Gastroesophageal sphincter (tissue), 4 donors: ENCODE data around the gene GJA3. TPM values are rescaled to one million over a fixed set of nuclear protein-coding genes. Genes with fewer than 3 reads are reported as not detected.

ENCODE experiments used
- ATAC-seq: fragments of 150-250 bp; one replicate; pipeline ENCODE4 v1.9.1; 2016; ENCODE audit warnings: mild to moderate bottlenecking, moderate library complexity
- H3K27ac ChIP-seq, 4 donors: fragments of 200-600 bp; sonication (generic) in 3 of 4; 1 replicate in 3 of 4; 2 replicates in 1 of 4; pipeline ENCODE4 v1.5.1; 2016 to 2019
- H3K27me3 ChIP-seq: fragments of 200-600 bp; sonication (generic); one replicate; pipeline ENCODE4 v1.5.1; 2019
- H3K36me3 ChIP-seq, 2 donors: fragments of 200-600 bp; sonication (generic); one replicate each; pipeline ENCODE4 v1.5.1; 2019; ENCODE audit warnings: control low read depth in 1 of 2
- H3K4me1 ChIP-seq, 3 donors: fragments of 200-600 bp; sonication (generic); 1 replicate in 2 of 3; 2 replicates in 1 of 3; pipeline ENCODE4 v1.5.1; 2016 to 2019; ENCODE audit warnings: control low read depth in 2 of 3
- H3K4me3 ChIP-seq, 2 donors: fragments of 200-600 bp; sonication (generic); one replicate each; pipeline ENCODE4 v1.5.1; 2019; ENCODE audit warnings: mild to moderate bottlenecking in 1 of 2, moderate library complexity in 1 of 2
- H3K9me3 ChIP-seq, 3 donors: fragments of 200-600 bp; sonication (generic); one replicate each; pipeline ENCODE4 v1.5.1; 2017 to 2019; ENCODE audit warnings: control low read depth in 2 of 3
- CTCF ChIP-seq, 4 experiments: fragments of 200-600 bp in 2 of 4; fragments of 450-650 bp in 2 of 4; sonication (generic) in 1 of 4; IDR thresholded peaks; one replicate each; pipeline ENCODE4 v1.5.1; 2017 to 2019; ENCODE audit warnings: antibody characterized with exemption in 4 of 4, mild to moderate bottlenecking in 2 of 4, moderate library complexity in 2 of 4
- EP300 ChIP-seq: sonication (generic); formaldehyde crosslinking; IDR thresholded peaks from one replicate; pipeline ENCODE4 v1.6.1; 2017; ENCODE audit warnings: antibody characterized with exemption, mild to moderate bottlenecking
- POLR2A ChIP-seq, 2 donors: fragments of 450-650 bp; IDR thresholded peaks; one replicate each; pipeline ENCODE4 v1.6.1; 2017; ENCODE audit warnings: antibody characterized with exemption in 2 of 2, mild to moderate bottlenecking in 2 of 2, moderate library complexity in 1 of 2
- POLR2AphosphoS5 ChIP-seq: sonication (generic); formaldehyde crosslinking; IDR thresholded peaks from one replicate; pipeline ENCODE4 v1.6.1; 2017; ENCODE audit warnings: antibody characterized with exemption
- WGBS, 2 donors: methylation state at CpG; one replicate each; pipeline ENCODE4 v1.1.5; 2018; ENCODE audit warnings: low coverage in 1 of 2; 5-methylcytosine and 5-hydroxymethylcytosine counted together
- total RNA-seq, 4 donors: library from RNA; depleted of rRNA; stranded (reverse); fragments of >200 nt; gene quantifications; one replicate each; pipeline ENCODE4 v1.1.0, GENCODE V29; 2016

The GJA3 gene
- total RNA-seq, 4 donors from 2014 or later, result 0.04 to 0.07 TPM; not detected in 2

GRCh38 chr13:20126541-20127261, 34.2 kb downstream of the GJA3 start:
- H3K27me3 ChIP-seq, result peaks cover 13% of the 10 kb centered on the region
- peak overlapping the region in 3 of 4 donors; percentile 60 to 88 (median 88) for H3K27ac ChIP-seq
- no peak overlapping the region for H3K4me3 ChIP-seq

GRCh38 chr13:20125783-20126165, 35.1 kb downstream of the GJA3 start:
- TF ChIP-seq POLR2AphosphoS5 (no peak), EP300 (no peak), POLR2A (IDR thresholded peaks at IDR 0.05) (no peak), CTCF (IDR thresholded peaks at IDR 0.05) (no peak)
- no peak for ATAC-seq
- Histone ChIP-seq H3K4me3 (no peak overlapping the region), H3K27me3 (peaks cover 13% of the 10 kb centered on the region), H3K27ac (peak overlapping the region in 3 of 4 donors; percentile 9 to 88 (median 88)), H3K4me1 (peaks cover 0 to 41% (median 7%) of the 10 kb centered on the region in 3 donors), H3K9me3 (no peaks in the 10 kb centered on the region), H3K36me3 (no peaks in the 10 kb centered on the region)
- 51 to 88% methylated on average over 3 of the region's 4 CpGs for whole genome bisulfite sequencing, 2 donors

More at GRCh38 chr13:20126541-20127261, 34.2 kb downstream of the GJA3 start:
- Histone ChIP-seq H3K36me3 (no peaks in the 10 kb centered on the region), H3K9me3 (no peaks in the 10 kb centered on the region), H3K4me1 (peaks cover 0 to 41% (median 7%) of the 10 kb centered on the region in 3 donors)
- WGBS, 2 donors, result 61 to 64% methylated on average over 6 to 12 of the region's 16 CpGs
- no peak for ATAC-seq
- TF ChIP-seq EP300 (no peak), POLR2A (IDR thresholded peaks at IDR 0.05) (no peak), POLR2AphosphoS5 (no peak), CTCF (IDR thresholded peaks at IDR 0.05) (no peak)

- TF ChIP-seq CTCF (IDR thresholded peaks at IDR 0.05) (no peak), POLR2AphosphoS5 (no peak), EP300 (no peak), POLR2A (IDR thresholded peaks at IDR 0.05) (no peak)
- Histone ChIP-seq H3K9me3 (no peaks in the 10 kb centered on the region), H3K4me1 (peaks cover 0 to 41% (median 7%) of the 10 kb centered on the region in 3 donors), H3K4me3 (no peak overlapping the region), H3K27me3 (peaks cover 13% of the 10 kb centered on the region), H3K27ac (peak overlapping the region in 2 of 4 donors; percentile 88), H3K36me3 (no peaks in the 10 kb centered on the region)
- 6 to 11% methylated on average over 4 of the region's 4 CpGs for WGBS, 2 donors
- ATAC-seq, result no peak
Measured at GRCh38 chr13:20125129-20125782, 35.6 kb downstream of the GJA3 start.

- Histone ChIP-seq H3K36me3 (no peaks in the 10 kb centered on the region), H3K27me3 (peaks cover 12% of the 10 kb centered on the region), H3K4me3 (no peak overlapping the region), H3K9me3 (no peaks in the 10 kb centered on the region), H3K4me1 (peaks cover 0 to 50% (median 7%) of the 10 kb centered on the region in 3 donors), H3K27ac (no peak overlapping the region)
- WGBS, 2 donors, result 73 to 75% methylated on average over 1 of the region's 1 CpG
- TF ChIP-seq POLR2A (IDR thresholded peaks at IDR 0.05) (no peak), POLR2AphosphoS5 (no peak), EP300 (no peak), CTCF (IDR thresholded peaks at IDR 0.05) (no peak)
- ATAC-seq, result no peak
Measured at GRCh38 chr13:20124303-20124702, 36.5 kb downstream of the GJA3 start.
